Liver (tissue), 9 donors: ENCODE data around the gene COX18. TPM values are rescaled to one million over a fixed set of nuclear protein-coding genes. Genes with fewer than 3 reads are reported as not detected.

Experiments used
- DNase-seq: peaks from one replicate; pipeline ENCODE4 v3.0.0-alpha.2; 2017; ENCODE audit warnings: low spot score
- H3K27ac ChIP-seq, 2 donors: one replicate each; pipeline ENCODE4 v1.7.0; 2013; ENCODE audit warnings: inconsistent platforms in 2 of 2, low read length in 2 of 2, control low read depth in 1 of 2, low read depth in 1 of 2, mild to moderate bottlenecking in 1 of 2
- H3K27me3 ChIP-seq, 4 donors: one replicate each; pipeline versions ENCODE4 v1.6.1 to v1.7.0; 2013; ENCODE audit warnings: low read length in 3 of 4, inconsistent platforms in 1 of 4, mild to moderate bottlenecking in 1 of 4, moderate library complexity in 1 of 4; ENCODE audit not compliant: control insufficient read depth in 4 of 4, insufficient read depth in 4 of 4
- H3K36me3 ChIP-seq, 4 donors: one replicate each; pipeline versions ENCODE4 v1.6.1 to v1.7.0; 2013; ENCODE audit warnings: low read length in 3 of 4, mild to moderate bottlenecking in 3 of 4, low read depth in 1 of 4, moderate library complexity in 1 of 4; ENCODE audit not compliant: control insufficient read depth in 4 of 4, insufficient read depth in 3 of 4
- H3K4me1 ChIP-seq, 4 donors: one replicate each; pipeline versions ENCODE4 v1.6.1 to v1.7.0; 2013; ENCODE audit warnings: low read length in 3 of 4, mild to moderate bottlenecking in 3 of 4, moderate library complexity in 1 of 4; ENCODE audit not compliant: control insufficient read depth in 4 of 4, insufficient read depth in 4 of 4
- H3K4me3 ChIP-seq, 3 donors: one replicate each; pipeline versions ENCODE4 v1.6.1 to v1.7.0; 2013; ENCODE audit warnings: low read length in 3 of 3, control low read depth in 1 of 3, low read depth in 1 of 3, mild to moderate bottlenecking in 1 of 3
- H3K9ac ChIP-seq, 2 donors: one replicate each; pipeline ENCODE4 v1.7.0; 2013; ENCODE audit warnings: low read length in 2 of 2, mild to moderate bottlenecking in 2 of 2, moderate library complexity in 2 of 2, control low read depth in 1 of 2, low read depth in 1 of 2
- H3K9me3 ChIP-seq, 4 donors: one replicate each; pipeline versions ENCODE4 v1.6.1 to v1.7.0; 2013; ENCODE audit warnings: low read length in 3 of 4; ENCODE audit not compliant: control insufficient read depth in 4 of 4
- ATF3 ChIP-seq: IDR thresholded peaks from 2 replicates; pipeline ENCODE4 v1.6.1; 2016; ENCODE audit warnings: antibody characterized with exemption
- CTCF ChIP-seq: fragments of 150-350 bp; IDR thresholded peaks from 2 replicates; pipeline ENCODE4 v1.5.1; 2017; ENCODE audit warnings: improper control_type of control experiment, low read depth, low read length; ENCODE audit not compliant: missing input control
- EGR1 ChIP-seq, 2 donors: IDR thresholded peaks; 2 replicates each; pipeline ENCODE4 v1.6.1; 2016 to 2018; ENCODE audit warnings: antibody characterized with exemption in 2 of 2, low read depth in 2 of 2
- FOXA1 ChIP-seq: IDR thresholded peaks from 2 replicates; pipeline ENCODE4 v1.6.1; 2016; ENCODE audit warnings: antibody characterized with exemption
- FOXA2 ChIP-seq: IDR thresholded peaks from 2 replicates; pipeline ENCODE4 v1.6.1; 2016; ENCODE audit warnings: antibody characterized with exemption
- GABPA ChIP-seq, 2 donors: IDR thresholded peaks in 1 of 2; conservative IDR thresholded peaks in 1 of 2; 2 replicates each; pipeline ENCODE4 v1.6.1; 2016; ENCODE audit warnings: antibody characterized with exemption in 2 of 2, mild to moderate bottlenecking in 1 of 2, moderate library complexity in 1 of 2
- HNF4A ChIP-seq, 2 donors: conservative IDR thresholded peaks; 2 replicates each; pipeline ENCODE4 v1.6.1; 2016; ENCODE audit warnings: antibody characterized with exemption in 2 of 2, mild to moderate bottlenecking in 2 of 2
- HNF4G ChIP-seq: IDR thresholded peaks from 2 replicates; pipeline ENCODE4 v1.6.1; 2016; ENCODE audit warnings: antibody characterized with exemption
- JUND ChIP-seq, 2 donors: IDR thresholded peaks; 2 replicates each; pipeline ENCODE4 v1.6.1; 2016; ENCODE audit warnings: antibody characterized with exemption in 2 of 2
- NR2F2 ChIP-seq: IDR thresholded peaks from 2 replicates; pipeline ENCODE4 v1.6.1; 2016; ENCODE audit warnings: antibody characterized with exemption
- RAD21 ChIP-seq, 2 donors: IDR thresholded peaks; 2 replicates each; pipeline ENCODE4 v1.6.1; 2016; ENCODE audit warnings: antibody characterized with exemption in 2 of 2, mild to moderate bottlenecking in 2 of 2
- REST ChIP-seq: IDR thresholded peaks from 2 replicates; pipeline ENCODE4 v1.6.1; 2016; ENCODE audit warnings: antibody characterized with exemption, mild to moderate bottlenecking
- RXRA ChIP-seq, 2 donors: IDR thresholded peaks; 2 replicates each; pipeline ENCODE4 v1.6.1; 2017 to 2018; ENCODE audit warnings: antibody characterized with exemption in 2 of 2, mild to moderate bottlenecking in 1 of 2
- SP1 ChIP-seq: IDR thresholded peaks from 2 replicates; pipeline ENCODE4 v1.6.1; 2018; ENCODE audit warnings: antibody characterized with exemption, mild to moderate bottlenecking
- TAF1 ChIP-seq: conservative IDR thresholded peaks from 2 replicates; pipeline ENCODE4 v1.6.1; 2016; ENCODE audit warnings: antibody characterized with exemption, mild to moderate bottlenecking
- YY1 ChIP-seq: IDR thresholded peaks from 2 replicates; pipeline ENCODE4 v1.6.1; 2016; ENCODE audit warnings: antibody characterized with exemption, mild to moderate bottlenecking
- WGBS: extraction: QIAGEN DNeasy Blood & Tissue Kit; methylation state at CpG from one replicate; pipeline ENCODE4 v1.1.7; 2013; 5-methylcytosine and 5-hydroxymethylcytosine counted together
- polyA plus RNA-seq, 2 donors: library from polyadenylated mRNA; stranded (reverse) in 1 of 2; unstranded in 1 of 2; fragments of 200-250 nt in 1 of 2; fragments of >200 nt in 1 of 2; fragmentation: Nextera tagmentation in 1 of 2; extraction: Ambion mirVana in 1 of 2; gene quantifications; one replicate each; pipeline versions ENCODE4 v1.2.1 to v1.2.3, GENCODE V29; 2013 to 2015
- total RNA-seq, 2 donors: library from RNA; depleted of rRNA; stranded (reverse); fragments of >200 nt; gene quantifications; one replicate each; pipeline ENCODE4 v1.2.3, GENCODE V29; 2014
- TF ChIP-seq, protein P1 (sequence below): IDR thresholded peaks from 2 replicates; pipeline ENCODE4 v1.6.1; 2016; ENCODE audit warnings: antibody characterized with exemption
- TF ChIP-seq, protein P2 (sequence below): IDR thresholded peaks from 2 replicates; pipeline ENCODE4 v1.6.1; 2016; ENCODE audit warnings: antibody characterized with exemption
- donor health status: healthy.
- donor health status: healthy.
- donor health status: healthy.
- donor health status: healthy.
- donor health status: healthy.

The COX18 gene
- total and polyA plus RNA-seq, 4 donors, result 6.2 to 27.3 (median 18.4) TPM

- no peak for TF ChIP-seq CTCF
- no peak for TF ChIP-seq JUND (IDR thresholded peaks at IDR 0.05)
- no peak for TF ChIP-seq SP1
Observed at GRCh38 chr4:73104695-73105094, 35.2 kb upstream of the COX18 start (continued).

DNA sequence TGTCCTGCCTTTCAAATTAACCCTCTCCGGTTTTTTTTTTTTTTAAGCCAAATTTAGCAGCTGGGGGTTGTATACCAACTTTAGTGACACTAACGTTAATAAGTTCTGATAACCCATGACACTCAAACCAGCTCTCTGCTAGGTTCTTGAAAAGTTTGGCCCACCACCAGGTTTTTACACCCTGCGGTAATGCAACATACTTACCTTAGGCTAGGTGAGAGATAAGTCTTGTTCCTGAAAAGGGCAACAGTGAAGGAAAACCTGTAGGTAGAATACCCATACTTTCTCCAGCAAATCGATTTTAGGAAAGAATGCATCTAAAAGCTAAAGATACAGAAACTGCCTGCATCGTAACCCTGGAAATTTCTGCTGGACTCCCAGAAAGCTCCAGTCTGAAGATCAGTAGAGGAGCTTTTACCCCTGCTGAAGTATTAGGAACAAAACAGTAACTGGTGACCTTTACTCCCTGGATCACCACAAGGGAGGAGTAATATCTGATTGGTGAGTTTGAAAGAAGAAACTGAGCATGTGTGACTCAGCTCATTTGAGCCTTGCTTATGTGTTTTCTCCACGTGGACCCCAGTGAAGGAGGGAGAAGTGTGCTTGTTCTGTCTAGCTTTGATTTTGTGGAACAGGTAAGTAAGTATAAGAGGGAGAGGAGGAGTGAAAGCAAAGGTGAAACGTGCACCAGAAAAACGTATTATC lies 34.4 kb upstream of the COX18 start:
- H3K36me3 ChIP-seq, result peaks cover 7 to 24% (median 15%) of the 10 kb centered on the region in 4 donors
- H3K27me3 ChIP-seq, result no peaks in the 10 kb centered on the region
- H3K4me1 ChIP-seq, result peaks cover 0 to 11% (median 9%) of the 10 kb centered on the region in 4 donors
- DNase-seq, result no peak
- no peaks in the 10 kb centered on the region for H3K9me3 ChIP-seq
- H3K9ac ChIP-seq, result peak overlapping the region in 1 of 2 donors; percentile 81
- 37% methylated on average over 8 of the region's 8 CpGs for WGBS
- H3K27ac ChIP-seq, result peak overlapping the region; percentile 52 to 61
- TF ChIP-seq ATF3 (no peak), RAD21 (IDR thresholded peaks at IDR 0.05) (peak in 1 of 2 donors; percentile 20), JUND (IDR thresholded peaks at IDR 0.05) (peak; percentile 56 to 93), GABPA (IDR thresholded peaks at IDR 0.05 in 1 of 2, conservative IDR thresholded peaks at IDR 0.05 in 1 of 2) (no peak), FOXA2 (peak; percentile 26), HNF4G (peak; percentile 53), REST (peak; percentile 91), EGR1 (IDR thresholded peaks at IDR 0.05; ENCODE audit: low read depth in 2 of 2) (no peak), SP1 (peak; percentile 79), YY1 (peak; percentile 56), RXRA (IDR thresholded peaks at IDR 0.05) (peak in 1 of 2 donors; percentile 38), TAF1 (no peak), HNF4A (conservative IDR thresholded peaks at IDR 0.05) (peak; percentile 87 to 89), NR2F2 (no peak), FOXA1 (no peak), CTCF (no peak)
- TF ChIP-seq, protein P1, sequence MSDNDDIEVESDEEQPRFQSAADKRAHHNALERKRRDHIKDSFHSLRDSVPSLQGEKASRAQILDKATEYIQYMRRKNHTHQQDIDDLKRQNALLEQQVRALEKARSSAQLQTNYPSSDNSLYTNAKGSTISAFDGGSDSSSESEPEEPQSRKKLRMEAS, result peak; percentile 91
- TF ChIP-seq, protein P2, sequence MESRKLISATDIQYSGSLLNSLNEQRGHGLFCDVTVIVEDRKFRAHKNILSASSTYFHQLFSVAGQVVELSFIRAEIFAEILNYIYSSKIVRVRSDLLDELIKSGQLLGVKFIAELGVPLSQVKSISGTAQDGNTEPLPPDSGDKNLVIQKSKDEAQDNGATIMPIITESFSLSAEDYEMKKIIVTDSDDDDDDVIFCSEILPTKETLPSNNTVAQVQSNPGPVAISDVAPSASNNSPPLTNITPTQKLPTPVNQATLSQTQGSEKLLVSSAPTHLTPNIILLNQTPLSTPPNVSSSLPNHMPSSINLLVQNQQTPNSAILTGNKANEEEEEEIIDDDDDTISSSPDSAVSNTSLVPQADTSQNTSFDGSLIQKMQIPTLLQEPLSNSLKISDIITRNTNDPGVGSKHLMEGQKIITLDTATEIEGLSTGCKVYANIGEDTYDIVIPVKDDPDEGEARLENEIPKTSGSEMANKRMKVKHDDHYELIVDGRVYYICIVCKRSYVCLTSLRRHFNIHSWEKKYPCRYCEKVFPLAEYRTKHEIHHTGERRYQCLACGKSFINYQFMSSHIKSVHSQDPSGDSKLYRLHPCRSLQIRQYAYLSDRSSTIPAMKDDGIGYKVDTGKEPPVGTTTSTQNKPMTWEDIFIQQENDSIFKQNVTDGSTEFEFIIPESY, result peak; percentile 59
- peak overlapping the region in 2 of 3 donors; percentile 56 to 62 for H3K4me3 ChIP-seq
